Upper lobe of left lung (tissue), 4 donors: ENCODE measurements around the gene OR11H12.
"Not testable (repeated sequence)": the region's sequence is repeated elsewhere in the genome, so short reads cannot be mapped to it uniquely, and the experiment has no call there.

ENCODE experiments used
- CTCF ChIP-seq, 6 experiments: fragments of 450-650 bp in 4 of 6; fragments of 200-600 bp in 2 of 6; sonication (generic) in 2 of 6; IDR thresholded peaks; one replicate each; pipeline ENCODE4 v1.5.1; 2016 to 2019; ENCODE audit warnings: antibody characterized with exemption in 6 of 6
- EP300 ChIP-seq, 4 donors: sonication (generic); formaldehyde crosslinking; IDR thresholded peaks; one replicate each; pipeline ENCODE4 v1.5.1; 2017; ENCODE audit warnings: antibody characterized with exemption in 4 of 4, control low read depth in 2 of 4
- POLR2A ChIP-seq, 4 donors: fragments of 450-650 bp; IDR thresholded peaks; one replicate each; pipeline ENCODE4 v1.5.1; 2016 to 2017; ENCODE audit warnings: antibody characterized with exemption in 4 of 4, mild to moderate bottlenecking in 2 of 4

DNA sequence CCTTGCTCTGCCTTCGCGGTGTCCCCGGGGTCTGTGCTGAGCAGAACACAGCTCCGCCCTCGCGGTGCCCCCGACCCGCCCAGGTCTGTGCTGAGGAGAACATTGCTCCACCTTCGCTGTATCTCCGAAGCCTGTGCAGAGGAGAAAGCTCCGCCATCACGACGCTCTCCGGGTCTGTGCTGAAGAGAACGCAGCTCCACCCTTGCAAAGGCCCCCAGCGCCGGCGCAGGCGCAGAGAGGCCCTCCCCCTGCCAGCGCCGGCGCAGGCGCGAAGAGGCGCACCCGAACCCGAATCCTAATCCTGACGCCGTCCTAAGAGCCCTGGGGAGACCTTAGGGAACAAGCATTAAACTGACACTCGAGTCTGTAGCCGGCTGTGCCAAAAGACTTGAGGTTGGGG, 18.0 kb upstream of the OR11H12 start:
- TF ChIP-seq EP300, CTCF, POLR2A (IDR thresholded peaks at IDR 0.05): not testable (repeated sequence)
